C4-2B (cell line): ENCODE data around the gene PLXDC1.

ENCODE experiments used
- CTCF ChIP-seq: fragments of 450-650 bp; conservative IDR thresholded peaks from 2 replicates; pipeline ENCODE4 v1.5.1; 2017; ENCODE audit warnings: mild to moderate bottlenecking
- ZFX ChIP-seq: fragments of 450-650 bp; IDR thresholded peaks from 2 replicates; pipeline ENCODE4 v1.6.1; 2017

GRCh38 chr17:39097150-39097519 is 54.3 kb downstream of the PLXDC1 start:
- TF ChIP-seq CTCF = no peak
- no peak for TF ChIP-seq ZFX
